ENCODE data around the gene BTBD2. TPM values are rescaled to one million over a fixed set of nuclear protein-coding genes. Genes with fewer than 3 reads are reported as not detected.

BTBD2 gene
- total and polyA plus RNA-seq, 2 of the 13 experiments (the other 11 are each of a cell fraction or from before 2014, with no cell fraction given), result 28.1 to 45.3 TPM

GRCh38 chr19:2055931-2056836, 40.7 kb upstream of the BTBD2 start (continued):
- TF ChIP-seq DMTF1 (CRISPR knock-in tag; IDR thresholded peaks at IDR 0.05), result no peak
- no peak for TF ChIP-seq TRIM24 (CRISPR knock-in tag; IDR thresholded peaks at IDR 0.05)
- TF ChIP-seq PLSCR1 (CRISPR knock-in tag; IDR thresholded peaks at IDR 0.05; ENCODE audit: borderline replicate concordance), result no peak
- TF ChIP-seq ZNF652 (CRISPR knock-in tag; IDR thresholded peaks at IDR 0.05; ENCODE audit: borderline replicate concordance, low read depth), result no peak
- TF ChIP-seq ZNF546 (CRISPR knock-in tag; conservative IDR thresholded peaks at IDR 0.05), result no peak
- TF ChIP-seq ETS1 (CRISPR knock-in tag; IDR thresholded peaks at IDR 0.05), result no peak
- no peak for TF ChIP-seq U2AF1 (optimal IDR thresholded peaks at IDR 0.05; ENCODE audit: low read depth, low read length)
- no peak for TF ChIP-seq MYC (CRISPR knock-in tag; IDR thresholded peaks at IDR 0.05; ENCODE audit: borderline replicate concordance)
- TF ChIP-seq TIGD3 (CRISPR knock-in tag; IDR thresholded peaks at IDR 0.05; ENCODE audit: borderline replicate concordance), result no peak
- no peak for TF ChIP-seq ZNF329 (CRISPR knock-in tag; IDR thresholded peaks at IDR 0.05; ENCODE audit: low read depth)
- TF ChIP-seq FOXC1 (CRISPR knock-in tag; IDR thresholded peaks at IDR 0.05; ENCODE audit: borderline replicate concordance), result no peak
- TF ChIP-seq POLR2G (IDR thresholded peaks at IDR 0.05; ENCODE audit: low read depth, low read length), result peak; percentile 58; the same call in 1 of the 2 replicates
- no peak for TF ChIP-seq HMG20B (CRISPR knock-in tag; conservative IDR thresholded peaks at IDR 0.05)
- peak; percentile 96 for TF ChIP-seq HNRNPK (IDR thresholded peaks at IDR 0.05; ENCODE audit: low read depth, low read length, poor library complexity, severe bottlenecking)
- no peak for TF ChIP-seq ZNF569 (CRISPR knock-in tag; IDR thresholded peaks at IDR 0.05; ENCODE audit: borderline replicate concordance)
- no peak for TF ChIP-seq ARID2 (CRISPR knock-in tag; IDR thresholded peaks at IDR 0.05; ENCODE audit: borderline replicate concordance)
- TF ChIP-seq SIN3A (IDR thresholded peaks at IDR 0.05; ENCODE audit: borderline replicate concordance, low read depth, low read length), result 0 out of 2 replicates have a peak, but pooled peaks have one; percentile 21
- no peak for TF ChIP-seq HOMEZ (CRISPR knock-in tag; IDR thresholded peaks at IDR 0.05; ENCODE audit: low read depth)
- TF ChIP-seq PCBP2 (optimal IDR thresholded peaks at IDR 0.05; ENCODE audit: low read depth, low read length, poor library complexity, severe bottlenecking), result peak; percentile 88
- TF ChIP-seq EZH2 (conservative IDR thresholded peaks at IDR 0.05; ENCODE audit: low read depth, low read length), result no peak
- no peak for TF ChIP-seq ZNF317 (CRISPR knock-in tag; IDR thresholded peaks at IDR 0.05)
- no peak for TF ChIP-seq GATAD1 (CRISPR knock-in tag; IDR thresholded peaks at IDR 0.05)

Data from HepG2 (cell line).